Parathyroid adenoma (tissue), 2 donors: ENCODE results near the gene AMBP.

Experiments
- H2AFZ ChIP-seq: fragments of 300-600 bp; sonication (generic); one replicate; pipeline ENCODE4 v1.7.0; 2017; ENCODE audit warnings: antibody characterized with exemption, mild to moderate bottlenecking
- H3K27ac ChIP-seq: fragments of 300-600 bp; sonication (generic); one replicate; pipeline ENCODE4 v1.7.0; 2017
- H3K27me3 ChIP-seq: fragments of 300-600 bp; sonication (generic); one replicate; pipeline ENCODE4 v1.7.0; 2017; ENCODE audit warnings: low read length; ENCODE audit not compliant: control insufficient read depth, insufficient read depth
- H3K36me3 ChIP-seq: fragments of 300-600 bp; sonication (generic); one replicate; pipeline ENCODE4 v1.7.0; 2017; ENCODE audit warnings: low read length; ENCODE audit not compliant: control insufficient read depth, insufficient read depth
- H3K4me1 ChIP-seq: fragments of 300-600 bp; sonication (generic); one replicate; pipeline ENCODE4 v1.7.0; 2017; ENCODE audit warnings: control low read depth
- H3K4me2 ChIP-seq: fragments of 300-600 bp; sonication (generic); one replicate; pipeline ENCODE4 v1.7.0; 2017; ENCODE audit warnings: low read length
- H3K4me3 ChIP-seq: fragments of 300-600 bp; sonication (generic); one replicate; pipeline ENCODE4 v1.7.0; 2017; ENCODE audit warnings: low read depth, low read length
- H3K79me2 ChIP-seq: fragments of 300-600 bp; sonication (generic); one replicate; pipeline ENCODE4 v1.7.0; 2017; ENCODE audit warnings: control low read depth
- H3K9ac ChIP-seq: fragments of 300-600 bp; sonication (generic); one replicate; pipeline ENCODE4 v1.7.0; 2017; ENCODE audit warnings: mild to moderate bottlenecking
- H3K9me3 ChIP-seq: fragments of 300-600 bp; sonication (generic); one replicate; pipeline ENCODE4 v1.7.0; 2017; ENCODE audit warnings: low read length; ENCODE audit not compliant: control insufficient read depth
- TF ChIP-seq, protein P1 (sequence below): fragments of 300-600 bp; sonication (generic); IDR thresholded peaks from one replicate; pipeline ENCODE4 v1.7.0; 2017; ENCODE audit warnings: antibody characterized with exemption, mild to moderate bottlenecking
- donor health status: primary hyperparathyroidism.

The AMBP gene

DNA sequence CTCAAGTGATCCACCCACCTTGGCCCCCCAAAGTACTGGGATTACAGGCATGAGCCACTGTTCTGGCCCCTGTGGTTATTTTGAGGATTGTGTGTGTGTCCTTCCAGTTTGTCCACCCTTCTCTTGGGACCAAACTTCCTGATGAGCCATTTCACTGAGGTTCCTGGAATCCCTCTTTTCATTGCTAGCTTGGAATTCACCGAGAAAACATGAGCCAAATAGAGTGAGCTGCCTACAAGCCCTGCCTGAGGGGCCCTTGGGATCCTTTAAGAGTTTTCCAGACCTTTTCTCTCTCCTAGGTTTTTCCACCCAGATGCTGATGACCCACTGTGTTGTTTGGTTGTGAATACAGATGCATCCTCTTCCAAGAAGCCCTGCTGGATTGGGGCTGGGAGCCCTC is 34.2 kb upstream of the AMBP start:
- no peak overlapping the region for H2AFZ ChIP-seq
- no peaks in the 10 kb centered on the region for H3K79me2 ChIP-seq
- TF ChIP-seq, protein P1, sequence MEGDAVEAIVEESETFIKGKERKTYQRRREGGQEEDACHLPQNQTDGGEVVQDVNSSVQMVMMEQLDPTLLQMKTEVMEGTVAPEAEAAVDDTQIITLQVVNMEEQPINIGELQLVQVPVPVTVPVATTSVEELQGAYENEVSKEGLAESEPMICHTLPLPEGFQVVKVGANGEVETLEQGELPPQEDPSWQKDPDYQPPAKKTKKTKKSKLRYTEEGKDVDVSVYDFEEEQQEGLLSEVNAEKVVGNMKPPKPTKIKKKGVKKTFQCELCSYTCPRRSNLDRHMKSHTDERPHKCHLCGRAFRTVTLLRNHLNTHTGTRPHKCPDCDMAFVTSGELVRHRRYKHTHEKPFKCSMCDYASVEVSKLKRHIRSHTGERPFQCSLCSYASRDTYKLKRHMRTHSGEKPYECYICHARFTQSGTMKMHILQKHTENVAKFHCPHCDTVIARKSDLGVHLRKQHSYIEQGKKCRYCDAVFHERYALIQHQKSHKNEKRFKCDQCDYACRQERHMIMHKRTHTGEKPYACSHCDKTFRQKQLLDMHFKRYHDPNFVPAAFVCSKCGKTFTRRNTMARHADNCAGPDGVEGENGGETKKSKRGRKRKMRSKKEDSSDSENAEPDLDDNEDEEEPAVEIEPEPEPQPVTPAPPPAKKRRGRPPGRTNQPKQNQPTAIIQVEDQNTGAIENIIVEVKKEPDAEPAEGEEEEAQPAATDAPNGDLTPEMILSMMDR = no peak
- no peak overlapping the region for H3K4me2 ChIP-seq
- no peak overlapping the region for H3K9ac ChIP-seq
- peak overlapping the region; percentile 1 for H3K27ac ChIP-seq
- H3K27me3 ChIP-seq = no peaks in the 10 kb centered on the region
- no peak overlapping the region for H3K4me3 ChIP-seq
- no peaks in the 10 kb centered on the region for H3K4me1 ChIP-seq
- H3K36me3 ChIP-seq = no peaks in the 10 kb centered on the region
- H3K9me3 ChIP-seq = no peaks in the 10 kb centered on the region

DNA sequence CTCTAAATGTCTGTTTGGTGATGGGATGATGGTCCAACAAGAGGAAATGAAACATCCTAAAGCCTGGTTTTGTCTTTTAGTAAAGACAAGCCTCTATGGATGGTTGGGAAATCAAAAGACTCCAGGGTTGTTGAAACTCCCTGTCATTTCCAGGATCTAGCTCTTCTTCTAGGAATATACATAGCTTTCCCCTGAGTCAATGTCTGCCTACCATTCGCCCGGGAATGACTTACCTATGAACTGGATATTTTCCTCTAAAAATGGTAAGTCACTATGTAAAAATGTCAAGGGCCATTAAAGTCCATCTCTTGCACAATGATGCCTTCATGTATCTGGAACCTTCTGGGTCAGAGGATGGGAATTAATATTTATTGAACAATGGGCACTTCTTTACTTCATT is 32.1 kb upstream of the AMBP start:
- Histone ChIP-seq H3K9ac (no peak overlapping the region), H3K36me3 (no peaks in the 10 kb centered on the region), H3K79me2 (no peaks in the 10 kb centered on the region), H3K27me3 (no peaks in the 10 kb centered on the region), H3K4me2 (no peak overlapping the region), H3K27ac (no peak overlapping the region), H2AFZ (no peak overlapping the region), H3K9me3 (no peaks in the 10 kb centered on the region), H3K4me1 (no peaks in the 10 kb centered on the region), H3K4me3 (no peak overlapping the region)
- TF ChIP-seq, protein P1 = no peak

DNA sequence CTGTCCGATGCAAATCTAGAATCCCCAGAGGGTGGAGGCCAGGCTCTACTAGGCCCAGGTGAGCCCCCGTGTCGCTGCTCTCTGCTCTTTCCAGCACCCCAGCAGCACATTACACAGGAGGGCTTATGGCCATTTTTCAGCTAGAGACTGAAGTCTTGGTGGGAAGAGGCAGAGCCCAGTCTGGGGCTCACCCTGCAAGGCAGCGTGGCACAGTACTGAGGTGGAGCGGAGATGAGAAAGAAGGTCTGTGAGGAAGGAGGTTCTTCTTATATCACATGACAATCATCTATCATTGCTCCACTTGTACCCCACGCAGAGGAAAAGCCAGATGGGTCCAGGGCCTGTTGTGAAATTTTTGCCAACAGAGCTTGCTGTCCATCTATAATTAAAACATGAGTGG is 31.0 kb upstream of the AMBP start:
- Histone ChIP-seq H3K4me3 (no peak overlapping the region), H3K9me3 (no peaks in the 10 kb centered on the region), H3K36me3 (no peaks in the 10 kb centered on the region), H3K9ac (no peak overlapping the region), H3K79me2 (no peaks in the 10 kb centered on the region), H3K4me2 (no peak overlapping the region), H3K27me3 (no peaks in the 10 kb centered on the region), H2AFZ (no peak overlapping the region), H3K4me1 (no peaks in the 10 kb centered on the region), H3K27ac (no peak overlapping the region)
- TF ChIP-seq, protein P1 = no peak

DNA sequence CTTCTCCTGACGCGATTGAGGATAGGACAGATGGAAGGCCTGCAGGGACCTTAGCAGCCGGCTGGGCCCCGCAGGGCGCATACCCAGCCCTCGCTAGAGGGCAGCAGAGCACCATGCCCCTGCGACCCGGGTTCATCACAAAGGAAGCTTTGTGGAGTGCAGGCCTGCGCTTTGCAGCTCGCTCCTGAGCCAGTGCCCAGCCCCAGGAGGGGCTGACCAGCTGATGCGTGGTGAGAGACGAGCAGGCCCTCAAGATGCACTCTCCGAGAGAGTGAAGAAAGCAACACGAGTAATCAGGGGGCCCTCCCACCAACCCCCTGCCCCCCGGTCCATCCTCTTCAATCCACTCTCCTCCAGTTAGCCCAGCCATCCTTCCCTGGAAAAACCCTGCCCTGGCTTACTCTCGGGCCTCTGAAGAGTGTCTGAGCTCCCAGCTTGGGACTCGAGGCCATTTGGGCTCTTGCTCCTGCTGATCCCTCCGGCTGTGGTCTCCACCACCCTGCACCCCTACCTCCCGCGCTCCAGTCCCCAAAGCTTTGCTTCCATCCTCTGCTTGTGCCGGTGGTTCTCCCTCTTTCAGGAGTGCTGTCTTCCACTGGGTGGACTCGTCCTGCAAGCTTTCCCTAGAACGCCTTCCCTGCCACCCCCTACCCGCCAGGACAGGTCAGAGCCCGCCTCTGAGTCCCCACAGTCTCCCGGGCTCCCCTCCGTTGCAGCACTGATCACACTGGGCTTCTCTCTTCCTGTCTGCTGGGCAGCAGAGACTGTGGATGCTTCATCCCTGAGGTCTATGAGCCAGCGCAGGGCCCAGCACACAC is 30.1 kb upstream of the AMBP start:
- Histone ChIP-seq H3K27me3 (no peaks in the 10 kb centered on the region), H3K27ac (no peak overlapping the region), H3K9ac (no peak overlapping the region), H3K36me3 (no peaks in the 10 kb centered on the region), H3K9me3 (no peaks in the 10 kb centered on the region), H3K4me3 (no peak overlapping the region), H3K4me1 (no peaks in the 10 kb centered on the region), H3K4me2 (no peak overlapping the region), H2AFZ (no peak overlapping the region), H3K79me2 (no peaks in the 10 kb centered on the region)
- TF ChIP-seq, protein P1 = peak; percentile 71
